ENCODE results near the gene P2RY6. TPM values are rescaled to one million over a fixed set of nuclear protein-coding genes. Genes with fewer than 3 reads are reported as not detected.

The P2RY6 gene
- total and polyA plus RNA-seq, 7 donors = 1.2 to 5.5 (median 2.5) TPM; not detected in 1

GRCh38 chr11:73333173-73333572 is 61.0 kb downstream of the P2RY6 start:
- Histone ChIP-seq H3K4me3 (no peak overlapping the region), H3K27me3 (no peaks in the 10 kb centered on the region), H3K9me3 (no peaks in the 10 kb centered on the region), H3K27ac (peak overlapping the region; percentile 77 to 90 (median 81)), H3K36me3 (no peaks in the 10 kb centered on the region), H3K4me1 (peaks cover 0 to 95% (median 77%) of the 10 kb centered on the region in 4 donors)
- TF ChIP-seq EP300 (IDR thresholded peaks at IDR 0.05) (no peak), POLR2A (IDR thresholded peaks at IDR 0.05) (no peak), POLR2AphosphoS5 (IDR thresholded peaks at IDR 0.05) (no peak)
- TF ChIP-seq, protein P1, sequence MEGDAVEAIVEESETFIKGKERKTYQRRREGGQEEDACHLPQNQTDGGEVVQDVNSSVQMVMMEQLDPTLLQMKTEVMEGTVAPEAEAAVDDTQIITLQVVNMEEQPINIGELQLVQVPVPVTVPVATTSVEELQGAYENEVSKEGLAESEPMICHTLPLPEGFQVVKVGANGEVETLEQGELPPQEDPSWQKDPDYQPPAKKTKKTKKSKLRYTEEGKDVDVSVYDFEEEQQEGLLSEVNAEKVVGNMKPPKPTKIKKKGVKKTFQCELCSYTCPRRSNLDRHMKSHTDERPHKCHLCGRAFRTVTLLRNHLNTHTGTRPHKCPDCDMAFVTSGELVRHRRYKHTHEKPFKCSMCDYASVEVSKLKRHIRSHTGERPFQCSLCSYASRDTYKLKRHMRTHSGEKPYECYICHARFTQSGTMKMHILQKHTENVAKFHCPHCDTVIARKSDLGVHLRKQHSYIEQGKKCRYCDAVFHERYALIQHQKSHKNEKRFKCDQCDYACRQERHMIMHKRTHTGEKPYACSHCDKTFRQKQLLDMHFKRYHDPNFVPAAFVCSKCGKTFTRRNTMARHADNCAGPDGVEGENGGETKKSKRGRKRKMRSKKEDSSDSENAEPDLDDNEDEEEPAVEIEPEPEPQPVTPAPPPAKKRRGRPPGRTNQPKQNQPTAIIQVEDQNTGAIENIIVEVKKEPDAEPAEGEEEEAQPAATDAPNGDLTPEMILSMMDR (IDR thresholded peaks at IDR 0.05) = no peak
- intact Hi-C loops (cut with DNase I) = loop anchor here (10.0 kb wide), 1 partner anchor 698 kb away; no protein-coding TSS in a partner anchor
- DNase-seq = no peak
- WGBS, 2 donors = 92 to 94% methylated on average over 11 of the region's 11 CpGs

- WGBS, 2 donors = 77 to 78% methylated on average over 4 of the region's 4 CpGs
- DNase-seq = no peak
- H3K9me3 ChIP-seq = no peaks in the 10 kb centered on the region
- no peaks in the 10 kb centered on the region for H3K36me3 ChIP-seq
- H3K27me3 ChIP-seq = no peaks in the 10 kb centered on the region
- TF ChIP-seq EP300 (IDR thresholded peaks at IDR 0.05) = no peak
- TF ChIP-seq POLR2AphosphoS5 (IDR thresholded peaks at IDR 0.05) = no peak
- TF ChIP-seq POLR2A (IDR thresholded peaks at IDR 0.05) = no peak
- peak overlapping the region in 1 of 4 donors; percentile 4 for H3K4me3 ChIP-seq
- H3K4me1 ChIP-seq = peaks cover 0 to 95% (median 77%) of the 10 kb centered on the region in 4 donors
- peak overlapping the region; percentile 77 to 90 (median 81) for H3K27ac ChIP-seq
- intact Hi-C loops (cut with DNase I) = loop anchor here (10.0 kb wide), 1 partner anchor 699 kb away; no protein-coding TSS in a partner anchor
Observed at GRCh38 chr11:73333640-73334383, 61.7 kb downstream of the P2RY6 start.

DNA sequence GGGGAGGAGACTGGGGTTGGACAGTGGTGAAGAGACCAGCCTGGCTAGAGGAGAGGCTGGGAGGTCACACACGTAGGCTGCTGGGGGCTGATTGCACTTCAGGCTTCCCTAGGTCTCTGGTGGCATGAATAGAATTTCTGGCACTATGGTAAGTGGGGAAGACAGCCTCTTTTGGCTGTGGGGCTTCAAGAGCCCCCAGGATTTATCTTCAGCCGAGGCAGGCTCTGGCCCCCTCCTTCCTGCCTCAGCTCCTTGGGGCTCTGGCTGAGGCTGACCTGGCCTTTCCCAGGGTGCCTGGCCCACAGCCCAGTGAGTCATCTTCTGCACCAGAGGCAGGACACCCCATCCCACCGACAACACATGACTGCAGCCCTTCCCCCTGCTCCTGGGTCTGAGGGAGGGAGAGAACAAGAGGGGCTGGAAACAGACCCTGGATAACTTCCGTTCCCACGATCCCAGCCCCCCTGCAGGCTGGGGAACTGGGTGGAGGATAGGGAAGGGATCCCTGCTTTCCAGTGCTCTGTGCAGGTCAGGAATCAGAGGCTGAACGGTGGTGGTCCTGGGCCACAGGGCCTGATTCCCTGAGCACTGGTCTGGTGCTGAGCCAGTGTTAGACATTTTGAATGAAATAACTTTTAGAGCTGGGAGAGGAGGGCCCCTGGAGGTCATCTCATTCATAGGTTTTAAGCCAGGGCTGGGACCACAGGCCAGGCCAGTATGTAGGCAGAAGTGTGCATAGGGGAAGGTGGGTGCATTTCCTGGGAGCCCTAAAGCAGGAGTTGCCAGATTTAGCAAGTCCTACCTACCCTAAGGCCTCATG is 62.5 kb downstream of the P2RY6 start:
- WGBS, 2 donors = 59 to 69% methylated on average over 6 of the region's 6 CpGs
- peak in 1 of 4 donors; percentile 68 for TF ChIP-seq EP300 (IDR thresholded peaks at IDR 0.05)
- peak in 2 of 4 donors; percentile 50 to 77 for TF ChIP-seq POLR2AphosphoS5 (IDR thresholded peaks at IDR 0.05)
- no peak for TF ChIP-seq POLR2A (IDR thresholded peaks at IDR 0.05)
- TF ChIP-seq, protein P1 (IDR thresholded peaks at IDR 0.05) = no peak

GRCh38 chr11:73335204-73335923 is 63.2 kb downstream of the P2RY6 start:
- WGBS, 2 donors = 14 to 27% methylated on average over 4 of the region's 4 CpGs
- H3K27ac ChIP-seq = peak overlapping the region; percentile 77 to 90 (median 81)
- TF ChIP-seq, protein P1 (IDR thresholded peaks at IDR 0.05) = peak; percentile 86 to 99 (median 90)
- TF ChIP-seq POLR2A (IDR thresholded peaks at IDR 0.05) = no peak
- peak in 2 of 4 donors; percentile 9 to 20 for TF ChIP-seq POLR2AphosphoS5 (IDR thresholded peaks at IDR 0.05)
- peak; percentile 91 for DNase-seq
- no peaks in the 10 kb centered on the region for H3K9me3 ChIP-seq
- intact Hi-C loops (cut with DNase I) = loop anchor here (1.0 to 10.0 kb wide), 2 partner anchors 28 to 701 kb away; no protein-coding TSS in a partner anchor
- no peaks in the 10 kb centered on the region for H3K27me3 ChIP-seq
- H3K36me3 ChIP-seq = no peaks in the 10 kb centered on the region
- peaks cover 0 to 98% (median 82%) of the 10 kb centered on the region in 4 donors for H3K4me1 ChIP-seq
- H3K4me3 ChIP-seq = no peak overlapping the region

More for the DNA sequence above, 62.5 kb downstream of the P2RY6 start:
- Histone ChIP-seq H3K27ac (peak overlapping the region; percentile 77 to 90 (median 81)), H3K4me3 (peak overlapping the region in 1 of 4 donors; percentile 4), H3K9me3 (no peaks in the 10 kb centered on the region), H3K4me1 (peaks cover 0 to 98% (median 82%) of the 10 kb centered on the region in 4 donors), H3K27me3 (no peaks in the 10 kb centered on the region), H3K36me3 (no peaks in the 10 kb centered on the region)
- intact Hi-C loops (cut with DNase I) = loop anchor here (1.0 to 10.0 kb wide), 2 partner anchors 27 to 700 kb away; no protein-coding TSS in a partner anchor
- DNase-seq = peak; percentile 97
